HCT116 (cell line): ENCODE results near the gene UQCRQ. TPM values are rescaled to one million over a fixed set of nuclear protein-coding genes. Genes with fewer than 3 reads are reported as not detected.

Experiments
- ATAC-seq: fragments of 200-7000 bp; cut with Tn5 transposase; 2 replicates; pipeline ENCODE4 v1.9.1; 2020; ENCODE audit warnings: mild to moderate bottlenecking, moderate library complexity
- BruUV-seq: library from RNA; stranded (reverse); fragments of 400-500 nt; replicated peaks from 2 replicates; lab custom pipeline; 2021; lab: Mats Ljungman, UMichigan
- CTCF ChIA-PET: fragments of 300-600 bp; sonication (Branson Sonifier 250); formaldehyde crosslinking; loops from one replicate; lab custom pipeline; 2021; ENCODE audit warnings: antibody characterized with exemption; lab: Charles Lee
- POLR2A ChIA-PET: fragments of 300-600, 350-600 bp; sonication (Branson Sonifier 250); formaldehyde crosslinking; loops from one replicate; lab custom pipeline; 2021; ENCODE audit warnings: antibody characterized with exemption; lab: Charles Lee
- RAD21 ChIA-PET, 2 experiments: fragments of 300-600 bp; sonication (Branson Sonifier 250); formaldehyde crosslinking; loops; one replicate each; lab custom pipeline; 2023; ENCODE audit warnings: low total read pairs in 2 of 2; ENCODE audit not compliant: uncharacterized antibody in 2 of 2, unreplicated experiment in 2 of 2, low non-redundant PET in 1 of 2; lab: Charles Lee
- DNase-seq: peaks from one replicate; pipeline ENCODE4 v3.0.0-alpha.2; 2010; ENCODE audit warnings: low read depth, low spot score
- H2AFZ ChIP-seq: fragments of 200-600 bp; shearing (Covaris generic), sonication (generic); 2 replicates; pipeline ENCODE4 v1.6.1; 2017; ENCODE audit warnings: low read depth, mixed run types, mixed read lengths, antibody characterized with exemption, low read length; ENCODE audit not compliant: poor library complexity, severe bottlenecking
- H3K27ac ChIP-seq: 2 replicates; pipeline ENCODE4 v1.5.1; 2012; ENCODE audit warnings: low read depth, low read length
- H3K27me3 ChIP-seq: fragments of 200-600 bp; sonication (generic); 2 replicates; pipeline ENCODE4 v1.6.1; 2016; ENCODE audit warnings: mixed run types, low read length, mixed read lengths; ENCODE audit not compliant: insufficient read depth
- H3K36me3 ChIP-seq, 2 experiments: fragments of 200-500 bp in 1 of 2; fragments of 200-600 bp in 1 of 2; sonication (Bioruptor generic) in 1 of 2; sonication (generic) in 1 of 2; 2 replicates each; pipeline versions ENCODE4 v1.5.1 to v1.6.1; 2014 to 2016; ENCODE audit warnings: low read length in 2 of 2, inconsistent platforms in 1 of 2, mixed read lengths in 1 of 2, mixed run types in 1 of 2; ENCODE audit not compliant: insufficient read depth in 2 of 2, control insufficient read depth in 1 of 2
- H3K4me1 ChIP-seq, 2 experiments: fragments of 200-600 bp in 1 of 2; sonication (generic) in 1 of 2; 2 replicates each; pipeline versions ENCODE4 v1.5.1 to v1.6.1; 2012 to 2017; ENCODE audit warnings: low read length in 2 of 2, inconsistent platforms in 1 of 2, mild to moderate bottlenecking in 1 of 2, mixed read lengths in 1 of 2, mixed run types in 1 of 2, moderate library complexity in 1 of 2; ENCODE audit not compliant: insufficient read depth in 2 of 2, control insufficient read depth in 1 of 2
- H3K4me2 ChIP-seq: fragments of 200-600 bp; sonication (generic); 2 replicates; pipeline ENCODE4 v1.6.1; 2017; ENCODE audit warnings: mixed run types, low read length, mixed read lengths
- H3K4me3 ChIP-seq, 2 experiments: fragments of 200-600 bp in 1 of 2; sonication (generic) in 1 of 2; replicated peaks in 1 of 2; 2 replicates each; pipeline ENCODE4 v1.5.1; 2011 to 2016; ENCODE audit warnings: low read length in 2 of 2, control low read depth in 1 of 2, low read depth in 1 of 2, mild to moderate bottlenecking in 1 of 2, mixed read lengths in 1 of 2, mixed run types in 1 of 2
- H3K79me2 ChIP-seq: fragments of 200-600 bp; sonication (generic); 2 replicates; pipeline ENCODE4 v1.6.1; 2017; ENCODE audit warnings: mild to moderate bottlenecking, mixed run types, low read length, moderate library complexity, mixed read lengths; ENCODE audit not compliant: insufficient read depth
- H3K9ac ChIP-seq: fragments of 200-600 bp; sonication (generic); 2 replicates; pipeline ENCODE4 v1.6.1; 2016; ENCODE audit warnings: low read length, mixed read lengths
- H3K9me2 ChIP-seq: fragments of 200-600 bp; sonication (generic), shearing (Covaris generic); 2 replicates; pipeline ENCODE4 v1.6.1; 2017; ENCODE audit warnings: mixed run types, mild to moderate bottlenecking, moderate library complexity; ENCODE audit not compliant: insufficient read depth
- H3K9me3 ChIP-seq, 2 experiments: fragments of 200-500 bp in 1 of 2; fragments of 200-600 bp in 1 of 2; sonication (Bioruptor generic) in 1 of 2; sonication (generic) in 1 of 2; 2 replicates each; pipeline ENCODE4 v1.6.1; 2014 to 2017; ENCODE audit warnings: low read length in 2 of 2, mixed read lengths in 2 of 2, inconsistent platforms in 1 of 2, low read depth in 1 of 2, mild to moderate bottlenecking in 1 of 2, mixed run types in 1 of 2, moderate library complexity in 1 of 2; ENCODE audit not compliant: control insufficient read depth in 1 of 2, insufficient read depth in 1 of 2
- H4K20me1 ChIP-seq: fragments of 200-600 bp; sonication (generic), shearing (Covaris generic); 2 replicates; pipeline ENCODE4 v1.6.1; 2017; ENCODE audit warnings: mixed run types, mild to moderate bottlenecking, moderate library complexity; ENCODE audit not compliant: insufficient read depth
- ATF3 ChIP-seq: IDR thresholded peaks from 2 replicates; pipeline ENCODE4 v1.6.1; 2012
- CEBPB ChIP-seq: IDR thresholded peaks from 2 replicates; pipeline ENCODE4 v1.6.1; 2012; ENCODE audit warnings: low read depth
- CTCF ChIP-seq, 3 experiments: fragments of 200-600 bp in 1 of 3; sonication (generic) in 1 of 3; IDR thresholded peaks in 2 of 3; conservative IDR thresholded peaks in 1 of 3; 2 replicates each; pipeline ENCODE4 v1.5.1; 2012 to 2017; ENCODE audit warnings: low read depth in 2 of 3, low read length in 2 of 3, antibody characterized with exemption in 1 of 3, borderline replicate concordance in 1 of 3, control low read depth in 1 of 3, mild to moderate bottlenecking in 1 of 3, mixed read lengths in 1 of 3, mixed run types in 1 of 3, moderate library complexity in 1 of 3; ENCODE audit not compliant: insufficient read depth in 1 of 3
- EGR1 ChIP-seq: IDR thresholded peaks from 2 replicates; pipeline ENCODE4 v1.6.1; 2012; ENCODE audit warnings: low read depth
- ELF1 ChIP-seq: IDR thresholded peaks from 2 replicates; pipeline ENCODE4 v1.6.1; 2012; ENCODE audit warnings: low read depth, borderline replicate concordance
- EZH2phosphoT487 ChIP-seq: fragments of 200-600 bp; IDR thresholded peaks from 2 replicates; pipeline ENCODE4 v1.6.1; 2018; ENCODE audit warnings: antibody characterized with exemption, borderline replicate concordance
- FOSL1 ChIP-seq: IDR thresholded peaks from 2 replicates; pipeline ENCODE4 v1.6.1; 2012; ENCODE audit warnings: low read depth
- JUND ChIP-seq: IDR thresholded peaks from 2 replicates; pipeline ENCODE4 v1.6.1; 2012
- MAX ChIP-seq: IDR thresholded peaks from 2 replicates; pipeline ENCODE4 v1.6.1; 2012
- POLR2A ChIP-seq: IDR thresholded peaks from 2 replicates; pipeline ENCODE4 v1.7.0; 2011; ENCODE audit warnings: borderline replicate concordance; ENCODE audit not compliant: insufficient read depth, insufficient read length; ENCODE audit errors: extremely low read depth
- RAD21 ChIP-seq: IDR thresholded peaks from 2 replicates; pipeline ENCODE4 v1.6.1; 2012; ENCODE audit warnings: low read depth, mild to moderate bottlenecking
- REST ChIP-seq: IDR thresholded peaks from 2 replicates; pipeline ENCODE4 v1.6.1; 2012; ENCODE audit warnings: low read depth
- SIN3A ChIP-seq: IDR thresholded peaks from 2 replicates; pipeline ENCODE4 v1.6.1; 2012; ENCODE audit warnings: low read depth
- SP1 ChIP-seq: IDR thresholded peaks from 2 replicates; pipeline ENCODE4 v1.6.1; 2012; ENCODE audit warnings: low read depth
- SRF ChIP-seq: IDR thresholded peaks from 2 replicates; pipeline ENCODE4 v1.6.1; 2012; ENCODE audit warnings: low read depth
- TCF7L2 ChIP-seq: IDR thresholded peaks from 2 replicates; pipeline ENCODE4 v1.7.0; 2011; ENCODE audit warnings: borderline replicate concordance, inconsistent platforms; ENCODE audit not compliant: insufficient read depth, insufficient read length; ENCODE audit errors: extremely low read depth
- ZBTB33 ChIP-seq: IDR thresholded peaks from 2 replicates; pipeline ENCODE4 v1.6.1; 2011; ENCODE audit warnings: mild to moderate bottlenecking, low read length, moderate library complexity; ENCODE audit not compliant: insufficient replicate concordance; ENCODE audit errors: extremely low read depth
- ZFX ChIP-seq: fragments of 450-650 bp; IDR thresholded peaks from 2 replicates; pipeline ENCODE4 v1.6.1; 2017
- intact Hi-C: fragments of 100-400 bp; cut with micrococcal nuclease; formaldehyde crosslinking; loops from 2 replicates; pipeline ENCODE4 v1.10.0; 2022
- total RNA-seq: library from RNA; stranded (reverse); gene quantifications from one replicate; pipeline ENCODE4 v1.2.1, GENCODE V29; 2021; ENCODE audit not compliant: unreplicated experiment

Gene UQCRQ
- total RNA-seq, 1 experiment from 2014 or later = 528 TPM

GRCh38 chr5:132884548-132884947, 18.1 kb downstream of the UQCRQ start:
- Histone ChIP-seq H3K36me3 (peaks cover 16 to 64% of the 10 kb centered on the region in 2 experiments), H3K27me3 (no peaks in the 10 kb centered on the region), H3K9me3 (no peaks in the 10 kb centered on the region), H4K20me1 (no peaks in the 10 kb centered on the region), H3K79me2 (no peaks in the 10 kb centered on the region), H2AFZ (no peak overlapping the region), H3K9me2 (no peaks in the 10 kb centered on the region), H3K4me3 (no peak overlapping the region), H3K4me1 (no peaks in the 10 kb centered on the region), H3K4me2 (no peak overlapping the region), H3K27ac (no peak overlapping the region), H3K9ac (no peak overlapping the region)
- ATAC-seq (no peak), DNase-seq (no peak)
- CTCF ChIA-PET = no interaction called here
- TF ChIP-seq SRF (no peak), TCF7L2 (no peak), FOSL1 (no peak), EGR1 (no peak), SIN3A (no peak), ZBTB33 (no peak), EZH2phosphoT487 (no peak), RAD21 (no peak), POLR2A (no peak), ZFX (no peak), JUND (no peak), REST (no peak), ELF1 (no peak), SP1 (no peak), ATF3 (no peak), MAX (no peak), CEBPB (no peak), CTCF (IDR thresholded peaks at IDR 0.05 in 2 of 3, conservative IDR thresholded peaks at IDR 0.05 in 1 of 3; ENCODE audit: borderline replicate concordance in 1 of 3, insufficient read depth in 1 of 3, low read depth in 2 of 3, low read length in 2 of 3) (no peak)
- intact Hi-C loops = no loop called here
- BruUV-seq = no TSS peak
- RAD21 ChIA-PET = interaction anchor here in 1 of 2 experiments (1.2 kb wide), 1 partner anchor 129 kb away, joined by 3 read pairs; no protein-coding TSS in a partner anchor
- POLR2A ChIA-PET = no interaction called here
